Measurements from ENCODE around the gene TNFSF13. TPM values are rescaled to one million over a fixed set of nuclear protein-coding genes. Genes with fewer than 3 reads are reported as not detected.

TNFSF13 gene
- total RNA-seq, 1 donor from 2014 or later = 31.9 TPM

- no peak for DNase-seq (ENCODE audit: low read depth)
Observed at GRCh38 chr17:7574176-7574953, 15.8 kb downstream of the TNFSF13 start.

DNA sequence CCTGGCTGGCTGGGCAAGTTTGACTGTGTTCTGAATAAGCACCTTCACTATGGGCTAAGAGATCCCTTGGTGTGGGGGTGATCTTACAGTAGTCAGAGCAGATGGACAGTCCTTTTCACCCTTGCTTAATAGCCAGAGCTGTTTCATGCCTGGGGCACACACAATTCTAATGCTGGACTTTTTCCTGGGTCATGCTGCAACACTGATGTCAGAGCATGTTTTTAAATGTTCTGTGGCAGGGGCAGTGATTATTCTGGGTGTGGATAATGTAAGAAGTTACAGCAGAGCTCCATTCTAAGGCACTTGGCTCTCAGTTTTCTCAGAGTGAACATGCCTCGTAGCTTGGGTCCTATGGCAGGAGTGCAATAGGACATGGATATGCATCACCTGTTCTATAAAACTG lies 16.9 kb downstream of the TNFSF13 start:
- no peak for DNase-seq (ENCODE audit: low read depth)

GRCh38 chr17:7575959-7576358 lies 17.4 kb downstream of the TNFSF13 start:
- no peak for DNase-seq (ENCODE audit: low read depth)

- DNase-seq (ENCODE audit: low read depth) = no peak
Observed at GRCh38 chr17:7576432-7576937, 17.9 kb downstream of the TNFSF13 start.

GRCh38 chr17:7577327-7578199 lies 19.0 kb downstream of the TNFSF13 start:
- no peak for DNase-seq (ENCODE audit: low read depth)

DNA sequence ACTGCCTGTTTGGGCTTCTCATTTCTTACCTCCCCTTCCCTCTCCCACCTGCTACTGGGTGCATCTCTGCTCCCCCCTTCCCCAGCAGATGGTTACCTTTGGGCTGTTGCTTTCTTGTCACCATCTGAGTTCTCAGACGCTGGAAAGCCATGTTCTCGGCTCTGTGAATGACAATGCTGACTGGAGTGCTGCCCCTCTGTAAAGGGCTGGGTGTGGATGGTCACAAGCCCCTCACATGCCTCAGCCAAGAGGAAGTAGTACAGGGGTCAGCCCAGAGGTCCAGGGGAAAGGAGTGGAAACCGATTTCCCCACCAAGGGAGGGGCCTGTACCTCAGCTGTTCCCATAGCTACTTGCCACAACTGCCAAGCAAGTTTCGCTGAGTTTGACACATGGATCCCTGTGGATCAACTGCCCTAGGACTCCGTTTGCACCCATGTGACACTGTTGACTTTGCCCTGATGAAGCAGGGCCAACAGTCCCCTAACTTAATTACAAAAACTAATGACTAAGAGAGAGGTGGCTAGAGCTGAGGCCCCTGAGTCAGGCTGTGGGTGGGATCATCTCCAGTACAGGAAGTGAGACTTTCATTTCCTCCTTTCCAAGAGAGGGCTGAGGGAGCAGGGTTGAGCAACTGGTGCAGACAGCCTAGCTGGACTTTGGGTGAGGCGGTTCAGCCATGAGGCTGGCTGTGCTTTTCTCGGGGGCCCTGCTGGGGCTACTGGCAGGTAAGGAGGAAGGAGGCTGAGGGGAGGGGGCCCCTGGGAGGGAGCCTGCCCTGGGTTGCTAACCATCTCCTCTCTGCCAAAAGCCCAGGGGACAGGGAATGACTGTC lies 20.7 kb downstream of the TNFSF13 start, which contains the start of gene CD68:
CD68 (plus strand) TSS at position 638 of the 833 bp plus-strand sequence; CDS start at position 678, 40 bp downstream.
- peak; percentile 96 for DNase-seq (ENCODE audit: low read depth)

GRCh38 chr17:7579834-7580603 lies 21.5 kb downstream of the TNFSF13 start:
- DNase-seq (ENCODE audit: low read depth) = no peak

DNA sequence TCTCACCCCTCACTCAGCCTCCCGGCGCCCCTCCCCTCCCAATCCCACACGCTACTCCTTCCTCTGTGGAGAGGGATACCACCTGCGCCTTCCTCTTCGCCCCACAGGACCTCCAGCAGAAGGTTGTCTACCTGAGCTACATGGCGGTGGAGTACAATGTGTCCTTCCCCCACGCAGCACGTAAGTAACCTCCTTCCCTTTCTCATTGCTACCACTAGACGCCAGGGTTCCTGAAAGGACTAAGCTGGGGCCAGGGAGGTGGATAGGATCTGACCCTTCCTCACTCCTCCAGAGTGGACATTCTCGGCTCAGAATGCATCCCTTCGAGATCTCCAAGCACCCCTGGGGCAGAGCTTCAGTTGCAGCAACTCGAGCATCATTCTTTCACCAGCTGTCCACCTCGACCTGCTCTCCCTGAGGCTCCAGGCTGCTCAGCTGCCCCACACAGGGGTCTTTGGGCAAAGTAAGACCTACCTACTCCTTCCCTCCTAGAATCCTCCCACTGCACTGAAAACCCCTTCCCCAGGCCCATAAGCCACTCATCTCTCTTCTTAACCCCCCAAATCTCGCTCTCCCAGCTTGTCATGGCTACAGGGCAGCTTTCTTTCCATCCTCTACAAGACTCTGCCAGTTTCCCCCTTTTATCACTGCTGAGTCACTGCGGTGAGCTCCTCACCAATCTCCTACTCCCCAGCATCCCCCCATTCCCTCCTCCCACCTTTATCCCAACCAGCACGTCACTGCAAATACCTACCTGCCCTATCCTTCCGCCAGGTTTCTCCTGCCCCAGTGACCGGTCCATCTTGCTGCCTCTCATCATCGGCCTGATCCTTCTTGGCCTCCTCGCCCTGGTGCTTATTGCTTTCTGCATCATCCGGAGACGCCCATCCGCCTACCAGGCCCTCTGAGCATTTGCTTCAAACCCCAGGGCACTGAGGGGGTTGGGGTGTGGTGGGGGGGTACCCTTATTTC lies 22.3 kb downstream of the TNFSF13 start:
- DNase-seq (ENCODE audit: low read depth) = no peak

DNA sequence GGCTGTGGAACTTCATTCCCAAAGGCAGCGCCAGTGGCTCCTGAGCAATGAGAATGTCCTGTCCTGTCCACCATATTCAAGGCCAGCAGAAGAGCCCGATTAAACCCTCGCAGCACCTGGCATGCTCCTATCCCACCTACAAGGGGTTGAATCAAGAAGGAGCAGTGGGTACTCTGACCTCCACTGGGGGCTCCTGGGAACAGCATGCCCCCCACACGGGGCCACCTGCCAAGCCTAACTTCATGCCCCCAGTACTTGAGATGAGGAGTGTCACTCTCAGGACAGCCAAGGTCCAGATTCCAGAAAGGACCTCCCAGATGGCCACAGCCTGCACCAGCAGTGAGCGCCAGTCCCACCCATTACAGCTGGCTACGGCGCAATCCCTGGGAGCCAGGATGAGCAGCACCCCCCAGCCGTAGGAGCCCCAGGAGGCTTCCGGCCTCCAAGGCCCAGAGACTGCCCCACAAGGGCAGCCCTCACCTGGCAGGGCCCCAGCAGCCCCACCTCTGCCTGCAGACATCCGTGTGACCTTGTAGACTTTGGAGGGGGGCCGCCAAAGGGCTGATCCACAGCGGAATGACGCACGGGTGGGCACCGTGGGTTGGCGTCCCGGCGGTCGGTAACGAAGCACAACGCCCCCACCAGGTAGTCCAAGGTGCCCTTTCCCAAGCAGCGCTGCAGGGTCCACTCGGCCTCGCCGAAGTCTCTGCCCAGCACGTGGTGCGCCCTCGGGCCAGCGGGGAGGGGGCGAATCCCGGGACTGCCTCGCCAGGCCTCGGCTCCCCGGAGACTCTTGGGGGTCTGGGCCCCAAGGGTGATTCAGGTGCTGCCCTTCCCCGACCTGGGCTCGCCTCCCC lies 24.1 kb downstream of the TNFSF13 start:
- no peak for DNase-seq (ENCODE audit: low read depth)

GRCh38 chr17:7583253-7584109 lies 24.9 kb downstream of the TNFSF13 start, which contains the start of gene MPDU1:
Gene MPDU1, plus strand, starts transcription at chr17:7583852. Its CDS starts 11 bp downstream, at chr17:7583863.
- peak; percentile 88 for DNase-seq (ENCODE audit: low read depth)

- DNase-seq (ENCODE audit: low read depth) = peak; percentile 23
Observed at GRCh38 chr17:7586673-7587419, 28.3 kb downstream of the TNFSF13 start.

DNA sequence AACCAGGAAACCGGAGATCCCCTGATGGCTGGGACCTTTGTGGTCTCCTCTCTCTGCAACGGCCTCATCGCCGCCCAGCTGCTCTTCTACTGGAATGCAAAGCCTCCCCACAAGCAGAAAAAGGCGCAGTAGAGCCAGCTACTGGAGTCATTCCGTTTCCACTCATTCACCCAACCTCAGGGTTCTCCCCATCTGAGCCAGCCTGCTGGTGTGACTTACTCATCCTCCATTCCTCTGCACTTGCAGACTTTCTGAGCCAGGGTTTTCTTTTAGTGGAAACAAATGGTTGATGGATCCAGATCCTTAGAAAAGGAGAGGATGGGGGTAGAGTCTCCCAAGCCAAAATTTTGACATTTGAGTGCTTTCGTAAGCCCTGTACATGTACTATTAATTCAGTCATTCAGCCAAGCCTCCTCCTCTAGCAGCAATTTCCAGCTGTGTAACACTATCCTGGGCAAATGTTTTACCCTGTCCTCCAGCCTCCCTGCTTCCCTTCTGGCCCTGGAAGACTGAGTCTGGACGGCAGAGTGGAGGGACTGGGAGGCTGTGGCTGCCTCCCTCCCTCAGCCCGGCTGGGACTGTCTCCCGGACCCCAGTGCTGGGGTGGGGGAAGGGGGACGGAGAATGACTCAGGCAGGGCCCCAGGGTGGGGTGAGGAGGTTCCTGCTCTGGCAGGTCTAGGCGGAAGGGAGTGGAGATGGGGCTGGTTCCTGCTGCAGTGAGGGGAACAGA lies 29.0 kb downstream of the TNFSF13 start:
- DNase-seq (ENCODE audit: low read depth) = no peak

- DNase-seq (ENCODE audit: low read depth) = no peak
Observed at GRCh38 chr17:7588553-7589203, 30.1 kb downstream of the TNFSF13 start.

GRCh38 chr17:7589204-7589868 lies 30.8 kb downstream of the TNFSF13 start:
- peak; percentile 59 for DNase-seq (ENCODE audit: low read depth)
